Stimulated activated CD4-positive, alpha-beta T cell treated with anti-CD3 and anti-CD28 coated beads, Interleukin-1b, Interleukin-23, amount 100 ng/mL, for 48 hours (primary cell): ENCODE data around the gene PARD3.
"Not testable (repeated sequence)": the region's sequence is repeated elsewhere in the genome, so short reads cannot be mapped to it uniquely, and the experiment has no call there.

Experiments
- DNase-seq: peaks from one replicate; pipeline ENCODE4 v3.0.0-alpha.2; 2020

The PARD3 gene

GRCh38 chr10:34438741-34439140, 376.4 kb downstream of the PARD3 start:
- DNase-seq, result no peak

GRCh38 chr10:34437906-34438305, 377.2 kb downstream of the PARD3 start:
- DNase-seq, result no peak

- no peak for DNase-seq
These were observed 380.9 kb downstream of the PARD3 start for GRCh38 chr10:34434119-34434594.

- no peak for DNase-seq
These were observed 381.6 kb downstream of the PARD3 start for GRCh38 chr10:34433241-34434076.

- DNase-seq, result no peak
These were observed 382.5 kb downstream of the PARD3 start for GRCh38 chr10:34432589-34432988.

- DNase-seq, result no peak
These were observed 384.4 kb downstream of the PARD3 start for GRCh38 chr10:34430685-34431084.

GRCh38 chr10:34428501-34428900, 386.6 kb downstream of the PARD3 start:
- no peak for DNase-seq

- DNase-seq, result no peak
These were observed 387.2 kb downstream of the PARD3 start for GRCh38 chr10:34427911-34428216.

- not testable (repeated sequence) for DNase-seq
These were observed 387.8 kb downstream of the PARD3 start for GRCh38 chr10:34427158-34427910.

GRCh38 chr10:34426538-34427157, 388.4 kb downstream of the PARD3 start:
- not testable (repeated sequence) for DNase-seq

GRCh38 chr10:34426041-34426440, 389.1 kb downstream of the PARD3 start:
- no peak for DNase-seq

GRCh38 chr10:34423673-34424625, 391.1 kb downstream of the PARD3 start:
- DNase-seq, result no peak

GRCh38 chr10:34420795-34421194, 394.3 kb downstream of the PARD3 start:
- no peak for DNase-seq

GRCh38 chr10:34420273-34420672, 394.8 kb downstream of the PARD3 start:
- DNase-seq, result no peak

GRCh38 chr10:34415039-34415438, 400.1 kb downstream of the PARD3 start:
- DNase-seq, result no peak

- no peak for DNase-seq
These were observed 401.1 kb downstream of the PARD3 start for GRCh38 chr10:34413756-34414587.

- DNase-seq, result no peak
These were observed 401.9 kb downstream of the PARD3 start for GRCh38 chr10:34413214-34413613.

- DNase-seq, result no peak
These were observed 406.1 kb downstream of the PARD3 start for GRCh38 chr10:34408956-34409355.

GRCh38 chr10:34408381-34408780, 406.7 kb downstream of the PARD3 start:
- DNase-seq, result no peak

GRCh38 chr10:34407324-34407805, 407.7 kb downstream of the PARD3 start:
- no peak for DNase-seq
